Gastrocnemius medialis (tissue), 4 donors: ENCODE measurements around the gene AP5Z1.

Source experiments
- CTCF ChIP-seq, 5 experiments: fragments of 450-650 bp in 3 of 5; fragments of 200-600 bp in 2 of 5; sonication (generic) in 2 of 5; IDR thresholded peaks in 4 of 5; conservative IDR thresholded peaks in 1 of 5; 1 replicate in 4 of 5; 2 replicates in 1 of 5; pipeline ENCODE4 v1.5.1; 2016 to 2019; ENCODE audit warnings: antibody characterized with exemption in 5 of 5, mild to moderate bottlenecking in 3 of 5, moderate library complexity in 3 of 5
- POLR2A ChIP-seq, 2 donors: fragments of 450-650 bp; IDR thresholded peaks; one replicate each; pipeline ENCODE4 v1.6.1; 2017; ENCODE audit warnings: antibody characterized with exemption in 2 of 2, mild to moderate bottlenecking in 2 of 2, moderate library complexity in 2 of 2

GRCh38 chr7:4745265-4745919 lies 30.0 kb upstream of the AP5Z1 start:
- TF ChIP-seq POLR2A (IDR thresholded peaks at IDR 0.05) (peak in 1 of 2 donors; percentile 73), CTCF (IDR thresholded peaks at IDR 0.05 in 4 of 5, conservative IDR thresholded peaks at IDR 0.05 in 1 of 5) (no peak)
